ENCODE measurements around the gene TNKS1BP1.

DNA sequence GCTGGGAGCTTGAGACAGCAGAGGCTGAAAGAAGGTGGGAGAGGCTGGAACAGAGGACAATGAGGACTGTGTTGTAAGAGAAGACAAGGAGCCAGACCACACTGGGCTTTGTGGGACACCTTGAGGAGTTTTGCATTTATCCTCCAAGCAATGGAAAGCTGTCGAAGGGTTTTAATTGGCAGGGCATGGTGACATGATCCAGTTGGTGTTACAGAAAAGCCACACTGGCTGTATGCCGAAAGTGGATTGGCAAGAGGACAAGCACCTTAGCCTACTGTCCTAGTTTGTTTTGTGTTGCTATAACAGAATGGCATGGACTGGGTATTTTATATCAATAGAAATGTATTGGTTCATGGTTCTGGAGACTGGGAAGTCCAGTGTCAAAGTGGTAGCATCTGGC, 73.7 kb downstream of the TNKS1BP1 start:
- TF ChIP-seq POLR2A (IDR thresholded peaks at IDR 0.05) = no peak
- TF ChIP-seq, protein P1, sequence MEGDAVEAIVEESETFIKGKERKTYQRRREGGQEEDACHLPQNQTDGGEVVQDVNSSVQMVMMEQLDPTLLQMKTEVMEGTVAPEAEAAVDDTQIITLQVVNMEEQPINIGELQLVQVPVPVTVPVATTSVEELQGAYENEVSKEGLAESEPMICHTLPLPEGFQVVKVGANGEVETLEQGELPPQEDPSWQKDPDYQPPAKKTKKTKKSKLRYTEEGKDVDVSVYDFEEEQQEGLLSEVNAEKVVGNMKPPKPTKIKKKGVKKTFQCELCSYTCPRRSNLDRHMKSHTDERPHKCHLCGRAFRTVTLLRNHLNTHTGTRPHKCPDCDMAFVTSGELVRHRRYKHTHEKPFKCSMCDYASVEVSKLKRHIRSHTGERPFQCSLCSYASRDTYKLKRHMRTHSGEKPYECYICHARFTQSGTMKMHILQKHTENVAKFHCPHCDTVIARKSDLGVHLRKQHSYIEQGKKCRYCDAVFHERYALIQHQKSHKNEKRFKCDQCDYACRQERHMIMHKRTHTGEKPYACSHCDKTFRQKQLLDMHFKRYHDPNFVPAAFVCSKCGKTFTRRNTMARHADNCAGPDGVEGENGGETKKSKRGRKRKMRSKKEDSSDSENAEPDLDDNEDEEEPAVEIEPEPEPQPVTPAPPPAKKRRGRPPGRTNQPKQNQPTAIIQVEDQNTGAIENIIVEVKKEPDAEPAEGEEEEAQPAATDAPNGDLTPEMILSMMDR (IDR thresholded peaks at IDR 0.05) = no peak
- no peak for TF ChIP-seq EP300 (IDR thresholded peaks at IDR 0.05; ENCODE audit: low read depth)
- no peak for TF ChIP-seq POLR2AphosphoS5 (IDR thresholded peaks at IDR 0.05)

All from transverse colon (tissue), 4 donors.